Measurements from ENCODE around the gene ACYP1.

The ACYP1 gene

GRCh38 chr14:75084513-75084912 is 20.7 kb upstream of the ACYP1 start:
- no peak overlapping the region for H3K4me3 ChIP-seq (ENCODE audit: low read depth, low read length)
- TF ChIP-seq, protein P1, sequence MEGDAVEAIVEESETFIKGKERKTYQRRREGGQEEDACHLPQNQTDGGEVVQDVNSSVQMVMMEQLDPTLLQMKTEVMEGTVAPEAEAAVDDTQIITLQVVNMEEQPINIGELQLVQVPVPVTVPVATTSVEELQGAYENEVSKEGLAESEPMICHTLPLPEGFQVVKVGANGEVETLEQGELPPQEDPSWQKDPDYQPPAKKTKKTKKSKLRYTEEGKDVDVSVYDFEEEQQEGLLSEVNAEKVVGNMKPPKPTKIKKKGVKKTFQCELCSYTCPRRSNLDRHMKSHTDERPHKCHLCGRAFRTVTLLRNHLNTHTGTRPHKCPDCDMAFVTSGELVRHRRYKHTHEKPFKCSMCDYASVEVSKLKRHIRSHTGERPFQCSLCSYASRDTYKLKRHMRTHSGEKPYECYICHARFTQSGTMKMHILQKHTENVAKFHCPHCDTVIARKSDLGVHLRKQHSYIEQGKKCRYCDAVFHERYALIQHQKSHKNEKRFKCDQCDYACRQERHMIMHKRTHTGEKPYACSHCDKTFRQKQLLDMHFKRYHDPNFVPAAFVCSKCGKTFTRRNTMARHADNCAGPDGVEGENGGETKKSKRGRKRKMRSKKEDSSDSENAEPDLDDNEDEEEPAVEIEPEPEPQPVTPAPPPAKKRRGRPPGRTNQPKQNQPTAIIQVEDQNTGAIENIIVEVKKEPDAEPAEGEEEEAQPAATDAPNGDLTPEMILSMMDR (IDR thresholded peaks at IDR 0.05; ENCODE audit: low read depth, low read length), result no peak

DNA sequence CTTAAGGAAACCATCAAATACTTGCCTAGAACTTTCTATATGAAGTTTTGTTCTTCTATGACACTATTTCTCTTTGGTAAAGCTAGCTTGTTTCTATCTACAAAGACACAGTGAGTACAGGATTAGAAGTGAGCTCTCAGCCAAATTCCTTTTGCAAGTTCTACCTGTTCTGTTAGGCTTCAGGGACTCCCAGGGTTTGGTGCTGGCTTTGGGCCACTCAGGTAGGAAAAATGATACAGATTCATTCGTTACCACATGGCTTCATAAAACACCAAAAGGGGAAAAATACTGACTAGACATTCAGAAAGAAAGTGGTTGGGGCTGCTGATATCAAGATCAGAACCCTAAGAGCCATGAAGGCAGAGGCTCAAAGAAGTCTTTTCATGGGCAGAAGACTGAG is 19.4 kb upstream of the ACYP1 start:
- no peak overlapping the region for H3K4me3 ChIP-seq (ENCODE audit: low read depth, low read length)
- TF ChIP-seq, protein P1 (IDR thresholded peaks at IDR 0.05; ENCODE audit: low read depth, low read length), result no peak

- TF ChIP-seq, protein P1 (IDR thresholded peaks at IDR 0.05; ENCODE audit: low read depth, low read length), result no peak
- H3K4me3 ChIP-seq (ENCODE audit: low read depth, low read length), result no peak overlapping the region
These were observed 17.9 kb upstream of the ACYP1 start for GRCh38 chr14:75081660-75082229.

- TF ChIP-seq, protein P1 (IDR thresholded peaks at IDR 0.05; ENCODE audit: low read depth, low read length), result no peak
- H3K4me3 ChIP-seq (ENCODE audit: low read depth, low read length), result no peak overlapping the region
These were observed 15.7 kb upstream of the ACYP1 start for GRCh38 chr14:75079521-75079920.

- no peak overlapping the region for H3K4me3 ChIP-seq (ENCODE audit: low read depth, low read length)
- TF ChIP-seq, protein P1 (IDR thresholded peaks at IDR 0.05; ENCODE audit: low read depth, low read length), result no peak
These were observed 14.0 kb upstream of the ACYP1 start for GRCh38 chr14:75077794-75078193.

- TF ChIP-seq, protein P1 (IDR thresholded peaks at IDR 0.05; ENCODE audit: low read depth, low read length), result no peak
- H3K4me3 ChIP-seq (ENCODE audit: low read depth, low read length), result no peak overlapping the region
These were observed 6.6 kb upstream of the ACYP1 start for GRCh38 chr14:75070383-75070782.

GRCh38 chr14:75069811-75070145 is 6.0 kb upstream of the ACYP1 start:
- TF ChIP-seq, protein P1 (IDR thresholded peaks at IDR 0.05; ENCODE audit: low read depth, low read length), result no peak
- H3K4me3 ChIP-seq (ENCODE audit: low read depth, low read length), result peak overlapping the region; percentile 64
